HEK293T (cell line): ENCODE data around the gene BRCA2.

ENCODE experiments used
- CTCF ChIA-PET: fragments of 350-600 bp; formaldehyde crosslinking; extraction: SDS; loops from one replicate; lab custom pipeline; 2021; ENCODE audit warnings: antibody characterized with exemption, inconsistent platforms; lab: Yijun Ruan, JAX
- POLR2A ChIA-PET: fragments of 350-600 bp; formaldehyde crosslinking; extraction: SDS; loops from one replicate; lab custom pipeline; 2020; ENCODE audit warnings: antibody characterized with exemption, inconsistent platforms; lab: Yijun Ruan, JAX
- DNase-seq: peaks from one replicate; pipeline ENCODE4 v3.0.0; 2012; ENCODE audit warnings: mixed read lengths; ENCODE audit errors: extremely low spot score
- ARNT ChIP-seq: fragments of 450-650 bp; IDR thresholded peaks from 2 replicates; pipeline ENCODE4 v1.6.1; 2017; ENCODE audit warnings: mild to moderate bottlenecking
- BHLHE40 ChIP-seq: fragments of 450-650 bp; IDR thresholded peaks from 2 replicates; pipeline ENCODE4 v1.6.1; 2016; ENCODE audit warnings: mild to moderate bottlenecking, moderate library complexity, borderline replicate concordance
- CTBP1 ChIP-seq: fragments of 450-650 bp; IDR thresholded peaks from 2 replicates; pipeline ENCODE4 v1.6.1; 2016; ENCODE audit warnings: borderline replicate concordance
- FOXA1 ChIP-seq: fragments of 450-650 bp; IDR thresholded peaks from 2 replicates; pipeline ENCODE4 v1.6.1; 2016; ENCODE audit warnings: mild to moderate bottlenecking
- FOXM1 ChIP-seq: fragments of 450-650 bp; IDR thresholded peaks from 2 replicates; pipeline ENCODE4 v1.6.1; 2017; ENCODE audit warnings: mild to moderate bottlenecking, borderline replicate concordance
- HDGF ChIP-seq: fragments of 450-650 bp; IDR thresholded peaks from 2 replicates; pipeline ENCODE4 v1.6.1; 2017; ENCODE audit warnings: antibody characterized with exemption, borderline replicate concordance
- L3MBTL2 ChIP-seq: fragments of 450-650 bp; conservative IDR thresholded peaks from 2 replicates; pipeline ENCODE4 v1.6.1; 2016; ENCODE audit warnings: mild to moderate bottlenecking
- LEF1 ChIP-seq: fragments of 450-650 bp; IDR thresholded peaks from 2 replicates; pipeline ENCODE4 v1.6.1; 2017; ENCODE audit warnings: mild to moderate bottlenecking, borderline replicate concordance
- NFRKB ChIP-seq: fragments of 450-650 bp; IDR thresholded peaks from 2 replicates; pipeline ENCODE4 v1.6.1; 2016; ENCODE audit warnings: mild to moderate bottlenecking, moderate library complexity
- PKNOX1 ChIP-seq: fragments of 450-650 bp; IDR thresholded peaks from 2 replicates; pipeline ENCODE4 v1.6.1; 2016
- SP1 ChIP-seq: fragments of 450-650 bp; IDR thresholded peaks from 2 replicates; pipeline ENCODE4 v1.6.1; 2017
- SUZ12 ChIP-seq: fragments of 450-650 bp; IDR thresholded peaks from 2 replicates; pipeline ENCODE4 v1.6.1; 2016; ENCODE audit warnings: mild to moderate bottlenecking
- TARDBP ChIP-seq: fragments of 450-650 bp; IDR thresholded peaks from 2 replicates; pipeline ENCODE4 v1.6.1; 2016
- ZNF384 ChIP-seq: fragments of 450-650 bp; IDR thresholded peaks from 2 replicates; pipeline ENCODE4 v1.6.1; 2016

BRCA2 gene

GRCh38 chr13:32309312-32310133 lies 5.8 kb upstream of the BRCA2 start:
- ChIA-PET POLR2A (no interaction called here), CTCF (no interaction called here)
- no peak for DNase-seq
- TF ChIP-seq FOXA1: no peak
- no peak for TF ChIP-seq L3MBTL2
- TF ChIP-seq SP1: no peak
- no peak for TF ChIP-seq TARDBP
- TF ChIP-seq LEF1: no peak
- no peak for TF ChIP-seq FOXM1
- TF ChIP-seq CTBP1: no peak
- no peak for TF ChIP-seq PKNOX1
- TF ChIP-seq NFRKB: no peak
- TF ChIP-seq SUZ12: no peak
- TF ChIP-seq ZNF384: no peak
- TF ChIP-seq ARNT: no peak

- TF ChIP-seq ARNT (no peak), SP1 (no peak), TARDBP (no peak)
- CTCF ChIA-PET: no interaction called here
- peak; percentile 47 for DNase-seq
- POLR2A ChIA-PET: no interaction called here
These were observed 5.1 kb upstream of the BRCA2 start for GRCh38 chr13:32310134-32310706.

GRCh38 chr13:32311188-32311897 lies 4.0 kb upstream of the BRCA2 start:
- CTCF ChIA-PET: interaction anchor here (0.9 kb wide), 1 partner anchor 401 kb away, joined by 8 read pairs; no protein-coding TSS in a partner anchor
- POLR2A ChIA-PET: interaction anchor here (1.4 kb wide), 1 partner anchor 65 kb away, joined by 3 read pairs; no protein-coding TSS in a partner anchor
- no peak for DNase-seq
- TF ChIP-seq SUZ12: no peak

GRCh38 chr13:32314271-32315237 lies 754 bp upstream of the BRCA2 start:
- CTCF ChIA-PET: interaction anchor here (1.9 kb wide), 1 partner anchor 69 kb away, joined by 4 read pairs; no protein-coding TSS in a partner anchor
- TF ChIP-seq HDGF: no peak
- TF ChIP-seq FOXA1: no peak
- TF ChIP-seq SUZ12: no peak
- no peak for TF ChIP-seq PKNOX1
- no peak for TF ChIP-seq ZNF384
- no peak for TF ChIP-seq CTBP1
- no peak for TF ChIP-seq L3MBTL2
- no peak for TF ChIP-seq FOXM1
- TF ChIP-seq TARDBP: no peak
- DNase-seq: peak; percentile 56
- POLR2A ChIA-PET: interaction anchor here (0.5 to 1.9 kb wide), 34 partner anchors 9 to 418 kb away, joined by 3 to 23 read pairs (median 5); partner anchors contain the start of gene N4BP2L2

GRCh38 chr13:32316028-32316339 lies 676 bp downstream of the BRCA2 start:
- no peak for DNase-seq
- POLR2A ChIA-PET: interaction anchor here (0.7 to 1.9 kb wide), 17 partner anchors 8 to 411 kb away, joined by 3 to 23 read pairs (median 5); partner anchors contain the start of gene N4BP2L2
- TF ChIP-seq ARNT (no peak), SP1 (no peak), L3MBTL2 (no peak)
- CTCF ChIA-PET: interaction anchor here (1.4 to 1.9 kb wide), 2 partner anchors 70 to 406 kb away, joined by 4 read pairs; no protein-coding TSS in a partner anchor

GRCh38 chr13:32316501-32316900 lies 1.2 kb downstream of the BRCA2 start:
- CTCF ChIA-PET: interaction anchor here (1.4 kb wide), 1 partner anchor 407 kb away, joined by 4 read pairs; no protein-coding TSS in a partner anchor
- no peak for DNase-seq
- POLR2A ChIA-PET: no interaction called here
- no peak for TF ChIP-seq SP1
- TF ChIP-seq FOXM1: no peak
- no peak for TF ChIP-seq LEF1
- no peak for TF ChIP-seq ARNT
- no peak for TF ChIP-seq NFRKB
- no peak for TF ChIP-seq BHLHE40
